Stimulated activated CD4-positive, alpha-beta T cell treated with anti-CD3 and anti-CD28 coated beads, Interleukin-12 subunit alpha, Interleukin-12 subunit beta, amount 100 ng/mL, for 48 hours (primary cell): Measurements from ENCODE around the gene CBR3.
"Not testable (repeated sequence)": the region's sequence is repeated elsewhere in the genome, so short reads cannot be mapped to it uniquely, and the experiment has no call there.

Experiments
- DNase-seq, 3 donors: peaks; one replicate each; pipeline ENCODE4 v3.0.0-alpha.2; 2020; ENCODE audit warnings: low read depth in 2 of 3, low spot score in 1 of 3

The CBR3 gene

DNA sequence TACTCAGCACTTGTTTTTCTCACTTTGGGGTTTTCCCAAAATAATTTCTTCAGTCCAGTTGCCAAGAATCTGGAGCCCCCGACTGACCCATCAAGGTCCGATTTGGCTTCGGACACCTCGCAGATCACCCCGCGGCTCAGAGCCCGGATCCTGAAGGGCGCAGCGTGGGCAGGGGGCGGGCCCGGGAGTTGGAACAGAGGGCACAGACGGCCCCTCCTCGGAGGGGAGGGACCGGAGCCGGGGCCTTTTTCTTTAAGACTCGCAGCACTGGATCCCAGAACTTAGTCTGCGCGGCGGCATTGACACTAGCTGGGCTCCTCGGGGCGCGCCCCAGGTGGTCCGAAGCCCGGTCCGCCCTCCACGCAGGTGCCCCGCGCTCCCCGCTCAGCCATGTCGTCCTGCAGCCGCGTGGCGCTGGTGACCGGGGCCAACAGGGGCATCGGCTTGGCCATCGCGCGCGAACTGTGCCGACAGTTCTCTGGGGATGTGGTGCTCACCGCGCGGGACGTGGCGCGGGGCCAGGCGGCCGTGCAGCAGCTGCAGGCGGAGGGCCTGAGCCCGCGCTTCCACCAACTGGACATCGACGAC lies at the start of gene CBR3:
TSS of gene CBR3 (plus strand) at position 277 of the 588 bp plus-strand sequence. CDS start at position 391, 114 bp downstream.
- DNase-seq, result peak; percentile 37 to 65 (median 41)

DNA sequence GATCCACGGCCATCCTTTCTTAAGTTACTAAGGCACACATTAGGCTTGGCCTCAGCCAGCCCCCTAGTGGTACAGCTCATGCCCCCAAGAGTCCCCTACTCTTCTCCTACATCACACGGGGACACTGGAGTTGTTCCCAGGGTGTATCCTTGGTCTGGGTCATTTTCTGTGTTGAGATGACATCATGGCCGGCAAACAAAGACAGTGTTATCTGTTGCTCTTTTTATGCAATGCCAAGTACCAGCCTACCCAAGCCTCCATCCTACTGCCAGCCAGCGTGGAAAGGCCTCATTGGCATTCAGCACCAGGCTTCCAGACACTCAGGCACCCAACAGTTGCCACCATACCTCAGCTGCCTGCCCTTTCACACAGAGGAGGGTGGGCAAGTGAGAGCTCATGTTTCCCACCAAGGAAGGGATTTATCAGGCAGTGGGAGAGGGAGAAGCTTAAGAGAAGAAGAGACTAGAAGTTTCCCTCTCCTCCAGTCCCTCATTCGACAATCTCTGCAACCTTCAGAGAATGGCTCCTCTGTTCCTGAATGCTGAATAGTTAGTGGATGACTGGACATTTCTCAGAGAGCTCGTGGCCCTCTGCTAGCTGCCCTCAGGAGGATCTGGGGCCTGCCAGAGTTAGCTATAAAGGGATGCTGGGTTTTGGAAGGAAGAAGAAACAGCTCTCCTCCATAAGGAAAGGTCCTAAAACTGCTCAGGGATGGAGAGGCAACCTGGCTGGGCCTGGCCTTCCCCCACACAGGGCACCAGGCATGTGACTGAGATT lies 47.3 kb upstream of the CBR3 start:
- no peak for DNase-seq

DNA sequence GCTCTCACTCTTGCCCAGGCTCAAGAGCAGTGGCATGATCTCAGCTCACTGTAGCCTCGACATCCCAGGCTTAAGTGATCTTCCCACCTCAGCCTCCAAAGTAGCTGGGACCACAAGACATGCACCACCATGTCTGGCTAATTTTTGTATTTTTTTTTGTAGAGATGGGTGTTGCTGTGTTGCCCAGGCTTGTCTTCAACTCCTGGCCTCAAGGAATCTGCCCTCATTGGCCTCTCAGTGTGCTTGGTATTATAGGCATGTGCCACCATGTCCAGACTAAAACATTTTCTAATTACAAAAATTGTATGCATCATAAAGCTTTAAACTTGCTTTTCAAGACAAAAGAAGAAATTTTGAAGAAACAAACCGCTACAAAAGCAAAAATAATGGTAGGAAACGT lies 44.9 kb upstream of the CBR3 start:
- no peak for DNase-seq

DNA sequence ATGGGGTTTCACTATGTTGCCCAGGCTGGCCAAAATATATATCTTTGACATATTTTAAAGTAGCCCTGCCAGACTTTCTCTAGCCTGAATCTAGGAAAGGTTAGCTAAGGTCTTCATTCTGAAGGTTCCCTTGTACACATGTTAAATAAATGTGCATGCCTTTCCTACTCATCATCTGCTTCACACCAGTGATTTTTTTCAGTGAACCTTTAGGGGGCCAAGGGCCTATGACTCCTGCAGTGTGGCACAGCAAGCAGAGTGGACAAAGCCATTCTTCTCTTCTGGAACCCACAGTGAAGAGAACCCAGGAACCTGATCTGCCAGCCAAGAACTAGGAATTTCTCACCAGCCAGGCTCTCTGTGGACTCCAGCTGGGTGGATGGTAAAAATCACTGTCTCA lies 42.2 kb upstream of the CBR3 start:
- no peak for DNase-seq

DNA sequence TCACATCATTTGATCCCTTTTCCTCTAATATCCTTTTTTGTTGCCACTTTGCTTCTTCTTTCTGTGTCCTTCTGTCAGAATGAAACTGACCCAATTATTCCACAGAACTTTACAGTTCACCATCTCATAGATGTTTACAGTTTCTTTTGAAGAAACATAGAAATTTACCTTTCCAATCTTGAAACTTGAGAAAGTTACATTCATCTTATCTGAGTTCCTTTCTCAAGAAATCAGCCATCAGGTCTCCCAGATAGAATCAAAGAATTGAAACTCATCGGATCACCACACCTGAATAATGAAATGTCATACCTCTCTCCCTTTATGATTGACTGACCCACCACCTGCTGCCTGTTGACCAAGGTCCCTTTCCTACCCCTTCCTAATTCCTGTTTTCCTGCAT lies 41.4 kb upstream of the CBR3 start:
- DNase-seq, result no peak

DNA sequence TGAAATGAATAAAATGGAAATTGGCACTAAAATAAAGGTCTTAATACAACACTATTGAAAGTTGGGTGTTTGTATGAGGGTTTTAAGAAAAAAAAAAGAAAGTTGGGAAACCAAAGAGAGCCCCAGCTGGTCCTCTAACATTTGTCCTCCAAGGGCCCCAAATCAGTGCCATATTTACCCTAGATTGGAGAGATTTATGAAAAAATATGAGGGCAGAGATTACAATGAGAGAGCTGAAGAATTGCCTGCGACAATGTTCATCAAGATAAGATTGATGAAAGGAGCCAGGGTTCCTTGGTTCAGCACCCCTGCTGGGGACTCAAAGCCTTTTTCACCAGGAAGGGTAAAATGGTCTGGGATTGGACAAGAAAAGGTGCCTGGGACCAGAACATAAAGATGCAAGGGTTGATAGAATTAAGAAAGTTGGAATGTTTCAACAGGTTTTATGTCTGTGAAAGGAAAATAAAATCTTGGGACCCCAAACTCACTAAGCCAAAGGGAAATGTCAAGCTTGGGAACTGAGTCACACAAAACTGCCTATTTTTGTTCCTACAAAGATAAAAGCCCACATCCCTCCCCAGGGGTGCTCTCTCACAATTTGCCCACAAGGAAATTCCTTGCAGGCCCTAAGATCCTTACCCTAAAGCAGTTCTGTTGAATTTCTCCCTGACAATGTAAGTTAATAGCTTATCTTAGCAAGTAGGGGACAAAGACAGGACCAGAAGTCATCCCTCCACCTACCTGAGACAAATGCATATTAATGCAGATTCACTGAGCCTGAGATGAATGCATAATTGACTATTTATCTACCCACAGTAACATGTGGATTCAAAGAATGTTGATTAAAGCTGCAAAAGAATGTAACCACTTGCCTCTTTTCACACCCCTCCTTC lies 38.2 kb upstream of the CBR3 start:
- DNase-seq, result no peak

DNA sequence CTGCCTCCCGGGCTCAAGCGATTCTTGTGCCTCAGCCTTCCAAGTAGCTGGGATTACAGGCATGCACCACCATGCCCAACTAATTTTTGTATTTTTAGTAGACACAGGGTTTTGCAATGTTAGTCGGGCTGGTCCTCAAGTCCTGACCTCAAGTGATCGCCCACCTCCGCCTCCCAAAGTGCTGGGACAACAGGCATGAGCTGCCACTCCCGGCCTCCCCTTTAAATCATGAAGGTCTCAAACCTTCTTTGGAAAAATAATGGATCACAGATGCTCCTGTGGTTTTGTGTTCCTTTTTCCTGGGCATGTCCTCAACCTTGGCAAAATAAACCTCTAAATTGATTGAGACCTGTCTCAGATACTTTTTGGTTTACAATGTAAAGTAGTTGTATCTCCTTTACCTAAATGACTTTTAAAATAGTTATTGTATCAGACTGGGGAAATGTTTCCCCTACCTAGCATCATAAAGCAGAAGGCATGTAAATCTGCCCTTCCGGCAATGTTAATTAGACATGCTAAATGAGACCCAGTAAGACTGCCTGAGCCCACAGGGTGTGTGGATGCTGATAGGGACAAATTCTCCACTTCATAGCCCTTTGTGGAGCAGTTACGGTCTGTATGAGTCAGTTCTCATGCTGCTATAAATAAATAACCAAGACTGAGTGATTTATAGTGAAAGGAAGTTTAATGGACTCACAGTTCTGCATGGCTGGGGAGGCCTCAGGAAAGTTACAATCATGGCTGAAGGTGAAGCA lies 37.3 kb upstream of the CBR3 start:
- no peak for DNase-seq

DNA sequence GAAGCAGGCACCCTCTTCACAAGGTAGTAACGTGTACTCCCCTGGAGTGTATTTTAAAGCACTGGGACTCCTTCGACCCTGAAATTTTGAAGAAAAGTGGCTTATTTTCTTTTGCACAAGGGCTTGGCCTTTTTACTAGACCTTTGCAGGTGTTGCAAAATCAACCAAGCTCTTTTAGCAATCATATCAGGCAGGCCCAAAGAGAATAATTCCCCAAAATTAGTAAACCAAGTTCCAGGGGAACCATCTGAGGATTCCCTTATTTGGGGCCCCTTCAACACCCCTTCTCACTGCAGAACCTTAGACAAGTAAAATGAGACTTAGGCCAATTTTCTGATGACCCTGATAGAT lies 36.7 kb upstream of the CBR3 start:
- no peak for DNase-seq

DNA sequence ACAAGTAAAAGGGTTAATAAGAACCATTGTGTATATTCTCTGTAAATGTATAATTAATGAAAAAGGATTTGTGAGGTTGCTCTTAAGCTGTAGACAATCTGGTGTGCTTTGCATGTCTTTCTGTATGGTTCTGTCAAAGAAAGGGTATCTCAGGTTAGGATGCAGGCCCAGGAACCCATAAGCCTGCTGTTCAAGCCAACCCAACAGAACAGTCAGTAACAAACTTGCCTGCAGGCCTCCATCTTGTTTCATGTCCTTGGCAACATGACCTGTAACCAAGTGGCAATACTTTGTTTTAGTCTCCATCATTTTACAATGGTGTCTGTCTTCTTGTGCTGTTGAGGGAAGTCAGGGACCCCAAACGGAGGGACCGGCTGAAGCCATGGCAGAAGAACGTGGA lies 35.9 kb upstream of the CBR3 start:
- no peak for DNase-seq

DNA sequence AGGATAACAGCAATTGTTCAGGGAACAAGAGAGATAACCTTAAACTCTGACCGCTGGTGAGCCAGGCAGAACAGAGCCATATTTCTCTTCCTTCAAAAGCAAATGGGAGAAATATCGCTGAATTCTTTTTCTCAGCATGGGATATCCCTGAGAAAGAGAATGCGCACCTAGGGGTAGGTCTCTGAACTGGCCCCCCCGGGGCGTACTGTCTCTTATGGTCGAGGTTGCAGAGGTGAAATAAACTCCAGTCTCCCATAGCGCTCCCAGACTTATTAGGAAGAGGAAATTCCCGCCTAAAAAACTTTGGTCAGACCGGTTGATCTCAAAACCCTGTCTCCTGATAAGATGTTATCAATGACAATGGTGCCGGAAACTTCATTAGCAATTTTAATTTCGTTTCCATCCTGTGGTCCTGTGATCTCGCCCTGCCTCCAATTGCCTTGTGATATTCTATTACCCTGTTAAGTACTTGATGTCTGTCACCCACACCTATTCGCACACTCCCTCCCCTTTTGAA lies 35.1 kb upstream of the CBR3 start:
- DNase-seq, result not testable (repeated sequence)

DNA sequence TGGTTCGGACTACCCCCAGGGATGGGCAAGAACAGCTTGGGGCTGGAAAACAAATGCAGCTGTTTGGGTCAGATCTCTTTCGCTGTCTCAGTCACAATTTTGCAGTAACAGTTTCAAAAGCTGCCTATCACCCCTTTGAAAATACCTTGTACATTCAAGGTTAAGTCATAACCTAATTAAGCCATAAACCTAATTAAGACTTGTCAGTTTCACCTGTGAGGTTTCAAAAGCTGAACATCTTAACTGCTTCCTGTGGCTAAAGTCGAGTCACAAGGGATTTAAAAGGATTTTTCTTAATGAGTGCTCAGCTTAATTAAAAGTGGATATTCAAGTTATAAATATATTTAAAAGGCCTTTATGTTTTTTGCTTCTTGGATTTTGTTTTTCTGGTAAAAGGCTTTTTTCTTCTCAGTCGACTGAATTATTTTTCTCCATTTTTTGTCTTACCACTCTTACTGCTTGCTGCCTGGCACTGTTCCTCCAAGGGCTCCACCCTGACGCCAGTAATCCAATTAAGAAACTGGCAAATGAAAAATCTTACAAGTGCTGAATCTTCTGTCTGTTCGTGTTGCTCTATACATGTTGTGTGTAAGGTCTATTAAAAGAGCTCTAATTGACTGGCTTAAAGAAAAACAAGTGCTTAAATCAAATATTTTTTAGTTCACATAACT lies 33.8 kb upstream of the CBR3 start:
- no peak for DNase-seq

DNA sequence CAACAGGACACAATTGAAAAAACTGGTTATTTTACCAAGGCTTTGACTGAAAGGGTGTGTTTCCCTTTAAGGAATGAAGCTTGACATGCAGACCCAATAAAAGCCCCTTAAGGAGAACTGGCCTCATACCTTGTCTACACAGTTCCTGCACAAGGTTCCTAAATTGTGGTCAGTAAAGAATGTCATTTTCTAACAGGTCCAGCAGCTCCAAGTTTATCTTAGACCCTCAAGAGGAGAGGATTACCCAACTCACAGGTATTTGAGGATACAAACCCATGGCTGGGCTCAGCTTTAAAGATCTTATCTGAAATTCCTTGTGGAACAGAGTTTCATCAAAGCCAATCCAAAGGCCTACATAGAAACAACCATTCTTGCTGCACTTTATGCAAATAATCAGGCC lies 31.4 kb upstream of the CBR3 start:
- no peak for DNase-seq

DNA sequence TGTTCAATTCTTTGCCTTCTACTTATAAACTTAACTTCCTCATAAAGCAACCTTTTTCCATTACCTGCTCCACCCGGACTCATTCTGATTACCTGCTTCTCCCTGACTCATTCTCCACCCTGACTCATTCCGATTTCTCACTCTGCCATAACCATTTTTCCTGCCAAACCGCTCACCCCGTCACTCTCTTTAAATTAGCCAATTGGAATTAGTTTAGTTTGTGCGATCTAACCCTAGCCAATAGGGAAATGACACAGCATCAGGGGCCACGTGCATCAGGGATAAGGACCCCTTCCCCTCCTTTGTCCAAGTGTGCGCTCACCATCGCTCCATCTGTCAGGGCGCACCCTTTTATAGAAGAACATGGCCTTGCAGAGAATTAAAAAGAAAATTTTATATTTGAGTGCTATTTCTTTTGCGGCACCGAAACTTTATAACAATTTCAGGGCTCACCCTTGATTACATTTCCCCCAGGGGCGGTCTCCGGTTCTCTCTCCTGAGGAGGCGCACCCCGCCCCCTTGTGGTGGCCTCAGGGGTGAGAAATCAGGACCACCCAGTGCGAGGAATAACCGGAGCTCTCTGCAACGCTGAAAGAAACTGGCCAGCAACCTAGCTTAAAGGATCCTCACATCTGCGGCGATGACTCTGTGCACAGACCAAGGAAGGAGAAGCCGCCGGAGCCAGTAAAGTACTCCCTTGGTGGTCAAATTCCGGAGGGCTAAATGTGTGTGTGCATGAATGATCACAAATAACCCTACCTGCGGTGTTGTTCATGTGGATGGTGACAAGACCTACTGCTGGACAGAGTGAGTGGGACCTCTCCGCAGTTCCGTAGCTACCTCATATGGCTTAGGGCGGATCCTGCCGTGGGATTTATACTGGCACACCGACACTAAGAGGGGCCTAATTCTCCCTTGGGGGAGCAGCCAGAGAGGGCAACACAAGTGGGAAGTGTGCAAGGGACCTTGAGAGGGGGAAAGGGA lies 30.3 kb upstream of the CBR3 start:
- peak; percentile 30 to 45 (median 32) for DNase-seq

DNA sequence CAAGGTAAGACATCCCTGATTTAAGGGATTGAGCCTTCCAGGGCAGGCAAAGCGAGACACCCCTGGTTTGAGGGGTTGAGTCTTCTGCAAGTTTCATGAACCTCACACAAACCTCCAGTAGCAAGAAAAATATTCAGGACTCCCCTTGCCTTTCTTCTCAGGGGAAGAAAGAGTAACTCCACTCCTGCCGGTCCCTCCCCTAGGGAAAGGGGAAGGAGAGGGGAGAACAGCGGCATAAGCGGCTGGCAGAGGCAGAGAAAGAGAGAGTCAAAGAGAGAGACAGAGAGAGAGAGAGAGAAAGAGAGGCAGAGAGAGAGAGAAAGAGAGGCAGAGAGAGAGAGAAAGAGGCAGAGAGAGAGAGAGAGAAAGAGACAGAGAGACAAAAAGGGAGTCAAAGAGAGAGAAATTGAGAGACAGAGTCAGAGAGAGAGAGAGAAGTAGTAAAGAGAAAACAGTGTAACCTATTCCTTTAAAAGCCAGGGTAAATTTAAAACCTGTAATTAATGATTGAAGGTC lies 29.5 kb upstream of the CBR3 start:
- no peak for DNase-seq

DNA sequence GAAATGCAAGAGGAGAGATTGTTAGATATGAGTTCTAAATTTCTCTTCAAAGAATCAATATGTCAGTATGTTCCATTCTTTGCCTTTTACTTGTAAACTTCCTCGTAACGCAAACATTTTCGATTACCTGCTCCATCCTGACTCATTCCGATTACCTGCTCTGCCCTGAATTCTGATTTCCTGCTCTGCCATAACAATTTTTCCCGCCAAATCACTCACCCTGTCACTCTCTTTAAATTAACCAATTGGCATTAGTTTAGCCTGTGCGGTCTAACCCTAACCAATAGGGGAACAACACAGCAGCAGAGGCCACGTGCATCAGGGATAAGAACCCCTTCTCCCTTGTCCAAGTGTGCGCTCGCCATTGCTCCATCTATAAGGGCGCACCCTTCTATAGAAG lies 25.0 kb upstream of the CBR3 start:
- no peak for DNase-seq

DNA sequence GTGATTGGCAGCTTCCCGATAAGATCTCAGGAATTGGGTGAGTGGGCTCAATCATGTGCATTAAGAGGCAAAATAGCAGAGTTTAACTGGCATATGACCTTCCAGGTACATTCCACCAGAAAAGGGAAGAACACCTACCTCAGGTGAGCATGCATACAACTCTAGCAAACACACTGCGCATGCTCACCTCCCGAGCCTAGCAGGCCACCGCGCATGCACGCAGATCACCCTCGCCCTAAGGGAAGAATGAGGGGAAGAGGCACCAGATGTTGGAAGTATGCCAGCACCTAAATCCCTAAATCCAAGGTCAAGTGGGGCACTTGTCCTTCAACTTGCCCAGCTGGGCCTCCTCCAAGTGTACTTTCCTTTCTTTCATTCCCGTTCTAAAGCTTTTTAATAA lies 23.6 kb upstream of the CBR3 start:
- DNase-seq, result no peak

DNA sequence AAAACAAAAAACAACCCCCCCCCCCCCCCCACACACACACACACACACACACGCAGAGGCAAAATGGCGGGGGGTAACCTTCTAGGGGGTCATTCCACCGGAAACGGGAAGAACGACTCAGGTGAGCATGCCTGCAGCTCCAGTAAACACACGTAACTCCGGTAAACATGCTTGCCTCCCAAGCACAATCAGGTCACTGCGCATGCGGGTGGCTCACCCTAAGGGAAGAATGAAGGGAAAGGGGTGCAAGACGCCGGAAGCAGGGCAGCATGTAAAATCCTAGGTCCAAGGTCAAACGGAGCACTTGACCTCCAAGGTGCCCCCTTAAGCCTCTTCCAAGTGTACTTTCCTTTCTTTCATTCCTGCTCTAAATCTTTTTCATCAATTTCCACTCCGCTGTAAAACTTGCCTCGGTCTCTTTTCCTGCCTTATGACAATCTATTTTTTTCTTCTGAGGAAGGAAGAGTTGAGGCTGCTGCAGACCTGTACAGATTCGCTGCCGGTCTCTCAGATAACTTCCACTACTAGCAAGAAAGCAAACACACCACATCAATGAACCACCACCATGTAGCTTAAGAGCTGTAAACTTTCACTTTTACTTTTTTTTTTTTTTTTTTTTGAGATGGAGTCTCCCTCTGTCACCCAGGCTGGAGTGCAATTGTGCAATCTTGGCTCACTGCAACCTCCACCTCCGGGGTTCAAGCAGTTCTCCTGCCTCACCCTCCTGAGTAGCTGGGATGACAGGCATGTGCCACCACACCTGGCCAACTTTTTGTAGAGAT lies 21.0 kb upstream of the CBR3 start:
- DNase-seq, result peak in 2 of 3 donors; percentile 30 to 37

DNA sequence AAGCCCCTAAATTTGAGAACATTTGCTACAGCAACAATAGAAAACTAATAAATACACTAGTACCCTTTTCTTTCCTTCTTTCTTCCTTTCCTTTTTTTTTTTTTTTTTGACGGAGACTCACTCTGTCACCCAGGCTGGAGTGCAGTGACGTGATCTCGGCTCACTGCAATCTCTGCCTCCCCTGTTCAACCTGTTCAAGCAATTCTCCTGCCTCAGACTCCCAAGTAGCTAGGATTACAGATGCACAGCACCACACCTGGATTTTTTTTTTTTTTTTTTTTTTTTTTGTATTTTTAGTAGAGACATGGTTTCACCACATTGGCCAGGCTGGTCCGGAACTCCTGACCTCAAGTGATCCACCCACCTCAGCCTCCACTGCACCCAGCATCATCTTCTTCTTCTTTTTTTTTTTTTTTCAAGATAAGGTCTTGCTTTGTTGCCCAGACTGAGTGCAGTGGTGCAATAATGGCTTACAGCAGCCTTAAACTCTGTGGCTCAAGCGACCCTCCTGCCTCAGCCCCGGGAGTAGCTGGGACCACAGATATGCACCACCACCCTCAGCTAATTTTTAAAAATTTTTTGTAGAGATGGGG lies 19.6 kb upstream of the CBR3 start:
- no peak for DNase-seq
